Transverse colon (tissue), 4 donors: ENCODE measurements around the gene GRM7. TPM values are rescaled to one million over a fixed set of nuclear protein-coding genes. Genes with fewer than 3 reads are reported as not detected.

Source experiments
- DNase-seq: peaks from one replicate; pipeline ENCODE4 v3.0.0-alpha.2; 2019
- H3K27ac ChIP-seq, 4 donors: fragments of 200-600 bp; sonication (generic); 2 replicates each; pipeline ENCODE4 v1.5.1; 2016 to 2018; ENCODE audit warnings: inconsistent platforms in 4 of 4
- H3K27me3 ChIP-seq: fragments of 200-600 bp; sonication (generic); 2 replicates; pipeline ENCODE4 v1.5.1; 2017; ENCODE audit warnings: inconsistent platforms
- H3K36me3 ChIP-seq, 4 donors: fragments of 200-600 bp; sonication (generic); 2 replicates each; pipeline ENCODE4 v1.5.1; 2017 to 2019; ENCODE audit warnings: inconsistent platforms in 4 of 4
- H3K4me1 ChIP-seq, 4 donors: fragments of 200-600 bp; sonication (generic); 2 replicates each; pipeline ENCODE4 v1.5.1; 2017 to 2020; ENCODE audit warnings: inconsistent platforms in 4 of 4
- H3K4me3 ChIP-seq, 4 donors: fragments of 200-600 bp; sonication (generic); 1 replicate in 1 of 4; 2 replicates in 3 of 4; pipeline versions ENCODE4 v1.5.1 to v1.6.1; 2017 to 2019; ENCODE audit warnings: inconsistent platforms in 4 of 4
- H3K9me3 ChIP-seq, 2 donors: fragments of 200-600 bp; sonication (generic); 2 replicates each; pipeline ENCODE4 v1.5.1; 2017 to 2019; ENCODE audit warnings: inconsistent platforms in 2 of 2
- EP300 ChIP-seq: sonication (generic); formaldehyde crosslinking; IDR thresholded peaks from one replicate; pipeline ENCODE4 v1.6.1; 2017; ENCODE audit warnings: antibody characterized with exemption, low read depth
- POLR2A ChIP-seq: fragments of 450-650 bp; IDR thresholded peaks from one replicate; pipeline ENCODE4 v1.6.1; 2016; ENCODE audit warnings: antibody characterized with exemption, mild to moderate bottlenecking, moderate library complexity
- POLR2AphosphoS5 ChIP-seq, 3 donors: sonication (generic); formaldehyde crosslinking; IDR thresholded peaks; one replicate each; pipeline ENCODE4 v1.6.1; 2016; ENCODE audit warnings: antibody characterized with exemption in 3 of 3
- WGBS, 2 donors: methylation state at CpG; one replicate each; pipeline ENCODE4 v1.1.5; 2018; ENCODE audit warnings: low coverage in 1 of 2; 5-methylcytosine and 5-hydroxymethylcytosine counted together
- in situ Hi-C, 4 donors: fragments of 200-750 bp; cut with MboI; loops; one replicate each; pipeline versions ENCODE4 v1.15.0 to v1.15.1; 2017; ENCODE audit warnings: low sequenced_read_pairs in 3 of 4, low pct_ligation_motif_present in 1 of 4, low pct_unique_long_range_greater_than_20kb in 1 of 4
- intact Hi-C: fragments of 100-400 bp; cut with DNase I; formaldehyde crosslinking; loops from one replicate; pipeline ENCODE4 v1.15.1; 2023; ENCODE audit warnings: low total_unique reads
- total RNA-seq, 4 donors: library from RNA; depleted of rRNA; stranded (reverse); fragments of >200 nt; gene quantifications; one replicate each; pipeline ENCODE4 v1.1.0, GENCODE V29; 2016
- TF ChIP-seq, protein P1 (sequence below), 5 experiments: fragments of 200-600 bp in 3 of 5; fragments of 450-650 bp in 2 of 5; sonication (generic) in 3 of 5; IDR thresholded peaks; 1 replicate in 2 of 5; 2 replicates in 3 of 5; pipeline ENCODE4 v1.5.1; 2016 to 2017; ENCODE audit warnings: antibody characterized with exemption in 5 of 5, inconsistent platforms in 3 of 5, mild to moderate bottlenecking in 2 of 5, moderate library complexity in 1 of 5

The GRM7 gene
- total RNA-seq, 4 donors from 2014 or later, result 0.14 to 0.20 (median 0.16) TPM; not detected in 1

- Histone ChIP-seq H3K27ac (no peak overlapping the region), H3K4me1 (no peaks in the 10 kb centered on the region), H3K4me3 (no peak overlapping the region), H3K36me3 (no peaks in the 10 kb centered on the region), H3K9me3 (no peaks in the 10 kb centered on the region), H3K27me3 (no peaks in the 10 kb centered on the region)
- intact Hi-C loops, result no loop called here
- DNase-seq, result no peak
- in situ Hi-C loops, result no loop called here
- TF ChIP-seq EP300 (no peak), POLR2A (no peak), POLR2AphosphoS5 (IDR thresholded peaks at IDR 0.05) (no peak)
- TF ChIP-seq, protein P1, sequence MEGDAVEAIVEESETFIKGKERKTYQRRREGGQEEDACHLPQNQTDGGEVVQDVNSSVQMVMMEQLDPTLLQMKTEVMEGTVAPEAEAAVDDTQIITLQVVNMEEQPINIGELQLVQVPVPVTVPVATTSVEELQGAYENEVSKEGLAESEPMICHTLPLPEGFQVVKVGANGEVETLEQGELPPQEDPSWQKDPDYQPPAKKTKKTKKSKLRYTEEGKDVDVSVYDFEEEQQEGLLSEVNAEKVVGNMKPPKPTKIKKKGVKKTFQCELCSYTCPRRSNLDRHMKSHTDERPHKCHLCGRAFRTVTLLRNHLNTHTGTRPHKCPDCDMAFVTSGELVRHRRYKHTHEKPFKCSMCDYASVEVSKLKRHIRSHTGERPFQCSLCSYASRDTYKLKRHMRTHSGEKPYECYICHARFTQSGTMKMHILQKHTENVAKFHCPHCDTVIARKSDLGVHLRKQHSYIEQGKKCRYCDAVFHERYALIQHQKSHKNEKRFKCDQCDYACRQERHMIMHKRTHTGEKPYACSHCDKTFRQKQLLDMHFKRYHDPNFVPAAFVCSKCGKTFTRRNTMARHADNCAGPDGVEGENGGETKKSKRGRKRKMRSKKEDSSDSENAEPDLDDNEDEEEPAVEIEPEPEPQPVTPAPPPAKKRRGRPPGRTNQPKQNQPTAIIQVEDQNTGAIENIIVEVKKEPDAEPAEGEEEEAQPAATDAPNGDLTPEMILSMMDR (IDR thresholded peaks at IDR 0.05), result no peak
- WGBS, 2 donors, result 72 to 75% methylated on average over 6 of the region's 6 CpGs
These were observed 333.3 kb downstream of the GRM7 start for GRCh38 chr3:7194071-7194835.

DNA sequence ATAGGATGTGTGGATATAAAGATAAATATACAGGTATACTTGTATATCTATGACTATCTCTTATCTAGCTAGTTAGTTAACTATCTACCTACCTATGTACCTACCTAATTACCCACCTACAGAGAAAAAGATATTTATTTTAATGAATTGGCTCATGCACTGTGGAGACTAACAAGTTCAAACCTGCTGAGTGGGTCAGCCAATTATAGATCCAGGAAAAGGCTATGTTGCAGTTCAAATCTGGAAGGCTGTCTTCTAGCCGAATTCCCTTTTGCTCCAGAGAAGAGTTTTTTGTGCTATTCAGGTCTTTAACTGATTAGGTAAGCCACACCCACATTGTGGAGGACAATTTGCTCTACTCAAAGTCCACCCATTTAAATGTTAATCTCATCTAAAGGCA is 335.0 kb downstream of the GRM7 start:
- in situ Hi-C loops, result no loop called here
- no peaks in the 10 kb centered on the region for H3K9me3 ChIP-seq
- TF ChIP-seq EP300, result no peak
- TF ChIP-seq POLR2AphosphoS5 (IDR thresholded peaks at IDR 0.05), result no peak
- TF ChIP-seq, protein P1 (IDR thresholded peaks at IDR 0.05), result no peak
- no peak for TF ChIP-seq POLR2A
- WGBS, 2 donors, result 57 to 100% methylated on average over 1 of the region's 1 CpG
- H3K36me3 ChIP-seq, result no peaks in the 10 kb centered on the region
- no peak overlapping the region for H3K4me3 ChIP-seq
- no peak for DNase-seq
- H3K4me1 ChIP-seq, result no peaks in the 10 kb centered on the region
- no peak overlapping the region for H3K27ac ChIP-seq
- intact Hi-C loops, result no loop called here
- H3K27me3 ChIP-seq, result no peaks in the 10 kb centered on the region

DNA sequence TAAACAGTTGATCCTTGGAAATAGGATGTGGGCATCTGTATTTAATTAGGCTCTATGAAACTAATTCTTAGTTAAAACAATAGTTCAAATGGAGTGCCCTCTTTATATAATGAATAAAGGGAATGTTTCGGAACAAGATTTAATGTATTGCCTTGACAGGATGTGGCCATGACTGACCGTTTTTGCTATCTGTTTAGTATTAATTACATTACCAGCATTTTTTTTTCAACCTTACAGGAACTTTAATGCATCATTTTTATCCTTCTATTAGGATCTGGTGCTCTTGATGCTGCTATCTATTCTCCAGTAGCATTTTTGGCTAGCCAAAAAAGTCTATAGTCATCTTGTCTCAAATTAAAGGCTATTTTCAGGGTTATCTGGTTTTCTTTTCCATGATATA is 340.9 kb downstream of the GRM7 start:
- 65 to 78% methylated on average over 2 of the region's 2 CpGs for WGBS, 2 donors
- H3K27me3 ChIP-seq, result no peaks in the 10 kb centered on the region

DNA sequence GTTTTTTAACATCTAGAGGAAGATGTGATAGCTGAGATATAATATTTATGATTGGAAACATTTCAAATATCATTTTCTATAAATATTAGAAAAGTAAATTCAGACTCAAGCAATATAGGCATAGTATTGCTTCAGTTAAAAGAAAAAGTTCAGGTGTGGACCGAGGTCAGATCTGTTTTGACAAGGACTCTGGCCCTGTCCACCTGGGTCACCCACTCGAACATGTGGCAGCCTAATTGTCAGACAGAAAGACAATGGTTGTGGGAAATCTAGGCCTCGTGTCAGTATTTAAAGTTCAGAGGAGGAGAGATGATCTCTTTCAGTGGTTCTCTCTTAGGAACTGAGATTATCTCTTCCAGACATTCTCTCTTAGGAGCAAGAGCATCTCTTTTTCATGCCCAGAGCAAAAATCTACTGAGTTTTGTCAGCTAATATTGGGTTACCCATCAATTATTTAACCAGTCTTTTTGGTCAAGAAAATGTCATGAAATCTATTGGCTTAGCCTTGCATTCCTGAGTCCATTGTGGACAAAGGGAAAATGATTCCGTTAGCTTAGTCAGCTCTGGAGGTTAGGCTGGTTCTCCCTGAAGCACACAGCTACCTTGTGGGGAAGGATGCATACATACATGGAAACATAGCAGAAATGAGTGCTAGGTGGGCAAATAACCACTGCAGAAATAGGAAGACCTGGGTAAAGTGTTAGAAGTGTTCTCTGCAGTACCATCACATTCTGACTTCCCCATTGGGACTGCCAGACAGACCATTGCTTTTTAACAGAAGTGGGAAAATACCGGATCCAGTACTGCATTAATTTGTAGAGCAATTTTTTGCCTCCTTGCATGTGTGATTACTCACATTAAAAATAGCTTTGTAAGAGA is 343.3 kb downstream of the GRM7 start:
- no peaks in the 10 kb centered on the region for H3K4me1 ChIP-seq
- in situ Hi-C loops, result no loop called here
- H3K36me3 ChIP-seq, result no peaks in the 10 kb centered on the region
- no peak for DNase-seq
- WGBS, 2 donors, result 74 to 92% methylated on average over 2 to 5 of the region's 5 CpGs
- H3K9me3 ChIP-seq, result no peaks in the 10 kb centered on the region
- H3K27me3 ChIP-seq, result no peaks in the 10 kb centered on the region
- intact Hi-C loops, result no loop called here
- H3K27ac ChIP-seq, result no peak overlapping the region
- TF ChIP-seq POLR2AphosphoS5 (IDR thresholded peaks at IDR 0.05), result no peak
- TF ChIP-seq EP300, result no peak
- TF ChIP-seq, protein P1 (IDR thresholded peaks at IDR 0.05), result no peak
- no peak for TF ChIP-seq POLR2A
- no peak overlapping the region for H3K4me3 ChIP-seq

More for the DNA sequence above, 340.9 kb downstream of the GRM7 start:
- in situ Hi-C loops (no loop called here), intact Hi-C loops (no loop called here)
- Histone ChIP-seq H3K9me3 (no peaks in the 10 kb centered on the region), H3K4me1 (no peaks in the 10 kb centered on the region), H3K36me3 (no peaks in the 10 kb centered on the region), H3K4me3 (no peak overlapping the region), H3K27ac (no peak overlapping the region)
- DNase-seq, result no peak
- TF ChIP-seq, protein P1 (IDR thresholded peaks at IDR 0.05), result no peak
- no peak for TF ChIP-seq EP300
- TF ChIP-seq POLR2A, result no peak
- no peak for TF ChIP-seq POLR2AphosphoS5 (IDR thresholded peaks at IDR 0.05)
